ENCODE results near the gene UFC1. TPM values are rescaled to one million over a fixed set of nuclear protein-coding genes. Genes with fewer than 3 reads are reported as not detected.
A peak's percentile ranks its signal among the peaks of the same experiment; 100 is the strongest.

UFC1 gene
- polyA plus RNA-seq, 1 donor from 2014 or later = 104 TPM

- TF ChIP-seq EP300 (conservative IDR thresholded peaks at IDR 0.05; ENCODE audit: poor library complexity, severe bottlenecking) (no peak), CTCF (IDR thresholded peaks at IDR 0.05; ENCODE audit: poor library complexity, severe bottlenecking) (no peak), REST (IDR thresholded peaks at IDR 0.05; ENCODE audit: borderline replicate concordance) (no peak), TAF1 (IDR thresholded peaks at IDR 0.05; ENCODE audit: low read depth) (no peak), SMC3 (conservative IDR thresholded peaks at IDR 0.05; ENCODE audit: poor library complexity) (no peak), EZH2 (IDR thresholded peaks at IDR 0.05; ENCODE audit: borderline replicate concordance, insufficient read depth, low read length, poor library complexity, severe bottlenecking) (no peak), POLR2AphosphoS5 (IDR thresholded peaks at IDR 0.05) (no peak), MXI1 (conservative IDR thresholded peaks at IDR 0.05; ENCODE audit: poor library complexity, severe bottlenecking) (no peak), RAD21 (conservative IDR thresholded peaks at IDR 0.05) (no peak)
- H3K9ac ChIP-seq (ENCODE audit: low read length) = peak overlapping the region; percentile 79
- H3K9me3 ChIP-seq (ENCODE audit: low read length) = no peaks in the 10 kb centered on the region
- H3F3A ChIP-seq (ENCODE audit: insufficient read depth, low read length, poor library complexity, severe bottlenecking) = no peaks in the 10 kb centered on the region
- H3K4me2 ChIP-seq (ENCODE audit: low read length) = peak overlapping the region; percentile 82
- no peaks in the 10 kb centered on the region for H3K36me3 ChIP-seq (ENCODE audit: insufficient read depth, low read length)
- no peaks in the 10 kb centered on the region for H3K27me3 ChIP-seq (ENCODE audit: insufficient read depth, low read depth, low read length)
- peak overlapping the region; percentile 96 for H3K4me3 ChIP-seq (ENCODE audit: low read length)
- H3K79me2 ChIP-seq (replicated peaks; ENCODE audit: insufficient read depth, low read length) = no peaks in the 10 kb centered on the region
- peak overlapping the region; percentile 67 for H2AFZ ChIP-seq (ENCODE audit: low read depth, low read length)
- H4K20me1 ChIP-seq (ENCODE audit: insufficient read depth) = no peaks in the 10 kb centered on the region
- peak overlapping the region; percentile 84 for H3K27ac ChIP-seq (ENCODE audit: low read length)
- H3K9me2 ChIP-seq (ENCODE audit: insufficient read depth, low read length) = no peaks in the 10 kb centered on the region
Observed at GRCh38 chr1:161166669-161167548, 13.1 kb downstream of the UFC1 start.

GRCh38 chr1:161168906-161169305 lies 15.1 kb downstream of the UFC1 start:
- no peaks in the 10 kb centered on the region for H3K79me2 ChIP-seq (replicated peaks; ENCODE audit: insufficient read depth, low read length)
- H3K36me3 ChIP-seq (ENCODE audit: insufficient read depth, low read length) = no peaks in the 10 kb centered on the region
- no peaks in the 10 kb centered on the region for H3K9me3 ChIP-seq (ENCODE audit: low read length)
- H3K27ac ChIP-seq (ENCODE audit: low read length) = no peak overlapping the region
- no peaks in the 10 kb centered on the region for H3K27me3 ChIP-seq (ENCODE audit: insufficient read depth, low read depth, low read length)
- no peak overlapping the region for H2AFZ ChIP-seq (ENCODE audit: low read depth, low read length)
- H3F3A ChIP-seq (ENCODE audit: insufficient read depth, low read length, poor library complexity, severe bottlenecking) = no peaks in the 10 kb centered on the region
- H3K4me2 ChIP-seq (ENCODE audit: low read length) = no peak overlapping the region
- no peak for TF ChIP-seq TAF1 (IDR thresholded peaks at IDR 0.05; ENCODE audit: low read depth)
- no peak for TF ChIP-seq REST (IDR thresholded peaks at IDR 0.05; ENCODE audit: borderline replicate concordance)
- TF ChIP-seq MXI1 (conservative IDR thresholded peaks at IDR 0.05; ENCODE audit: poor library complexity, severe bottlenecking) = no peak
- no peak for TF ChIP-seq SMC3 (conservative IDR thresholded peaks at IDR 0.05; ENCODE audit: poor library complexity)
- no peak overlapping the region for H3K9ac ChIP-seq (ENCODE audit: low read length)
- no peak overlapping the region for H3K4me3 ChIP-seq (ENCODE audit: low read length)
- H3K9me2 ChIP-seq (ENCODE audit: insufficient read depth, low read length) = no peaks in the 10 kb centered on the region
- no peaks in the 10 kb centered on the region for H4K20me1 ChIP-seq (ENCODE audit: insufficient read depth)
